ENCODE measurements around the gene ZNF830. TPM values are rescaled to one million over a fixed set of nuclear protein-coding genes. Genes with fewer than 3 reads are reported as not detected.
A peak's percentile ranks its signal among the peaks of the same experiment; 100 is the strongest.

ZNF830 gene
- total and polyA plus RNA-seq, 9 of the 15 experiments (the other 6 are each of a cell fraction or from before 2014, with no cell fraction given): 13.1 to 28.7 (median 21.7) TPM

DNA sequence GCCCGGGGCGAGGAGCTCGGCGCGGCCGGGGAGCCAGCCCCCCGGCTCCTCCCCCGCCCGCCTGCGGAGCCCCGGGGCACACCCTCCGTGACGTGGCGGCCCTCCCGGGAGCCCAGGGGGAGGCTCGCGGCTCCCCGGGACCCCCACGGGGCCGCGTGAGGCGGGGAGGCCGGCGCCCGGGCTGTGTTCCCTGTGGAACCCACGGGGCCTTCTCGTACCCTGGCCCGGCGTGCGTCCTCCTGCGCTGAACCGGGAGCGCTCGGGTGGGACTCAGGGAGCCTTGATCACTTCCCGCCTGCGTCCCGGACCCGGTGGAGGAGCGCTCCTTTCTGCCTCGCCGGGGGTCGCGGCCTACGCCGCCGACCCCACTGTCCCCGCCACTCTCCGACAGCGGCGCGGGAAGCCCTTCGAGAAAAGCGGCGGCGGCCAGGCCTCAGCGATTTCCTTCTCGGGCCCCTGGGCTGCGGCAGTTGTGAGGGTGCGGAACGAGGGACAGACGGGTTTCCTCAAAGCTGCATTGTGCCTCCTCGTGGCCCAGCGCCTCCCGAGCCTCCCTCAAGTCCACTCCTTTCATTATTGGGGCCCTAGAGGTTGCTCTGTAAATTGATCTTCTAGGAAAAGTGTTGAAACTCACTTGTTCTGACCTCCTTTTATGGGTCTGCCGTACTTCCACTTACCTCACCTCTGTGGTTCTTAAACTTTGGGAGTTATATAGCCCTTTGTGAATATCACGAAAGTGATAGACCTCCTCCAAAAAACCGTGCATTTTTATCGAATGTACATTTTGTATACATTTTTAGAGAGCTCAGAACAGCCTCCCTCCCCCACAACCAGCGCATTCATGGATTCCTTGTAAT lies 19.6 kb downstream of the ZNF830 start (continued):
- TF ChIP-seq FOXA3 (CRISPR knock-in tag; conservative IDR thresholded peaks at IDR 0.05 in 1 of 2, IDR thresholded peaks at IDR 0.05 in 1 of 2) (no peak), RBFOX2 (IDR thresholded peaks at IDR 0.05; ENCODE audit: low read depth, low read length) (peak; percentile 96), NFRKB (IDR thresholded peaks at IDR 0.05; ENCODE audit: low read depth) (peak; percentile 90), SRF (CRISPR knock-in tag; IDR thresholded peaks at IDR 0.05) (peak in 1 of 2 experiments; percentile 58; a peak in 1 of 4 replicates), HMGN3 (IDR thresholded peaks at IDR 0.05; ENCODE audit: borderline replicate concordance, extremely low read depth, insufficient read length, low read depth, low read length) (peak; percentile 12), RNF2 (IDR thresholded peaks at IDR 0.05) (peak; percentile 34; the same call in 1 of the 2 replicates), RB1 (IDR thresholded peaks at IDR 0.05; ENCODE audit: low read depth) (peak; percentile 18; the same call in 1 of the 2 replicates), SMAD3 (CRISPR knock-in tag; conservative IDR thresholded peaks at IDR 0.05) (0 out of 2 replicates have a peak, but pooled peaks have one; percentile 13), PHB (CRISPR knock-in tag; IDR thresholded peaks at IDR 0.05) (0 out of 2 replicates have a peak, but pooled peaks have one; percentile 13), SMAD4 (CRISPR knock-in tag; conservative IDR thresholded peaks at IDR 0.05) (0 out of 2 replicates have a peak, but pooled peaks have one; percentile 33)
- TF ChIP-seq, protein P1, sequence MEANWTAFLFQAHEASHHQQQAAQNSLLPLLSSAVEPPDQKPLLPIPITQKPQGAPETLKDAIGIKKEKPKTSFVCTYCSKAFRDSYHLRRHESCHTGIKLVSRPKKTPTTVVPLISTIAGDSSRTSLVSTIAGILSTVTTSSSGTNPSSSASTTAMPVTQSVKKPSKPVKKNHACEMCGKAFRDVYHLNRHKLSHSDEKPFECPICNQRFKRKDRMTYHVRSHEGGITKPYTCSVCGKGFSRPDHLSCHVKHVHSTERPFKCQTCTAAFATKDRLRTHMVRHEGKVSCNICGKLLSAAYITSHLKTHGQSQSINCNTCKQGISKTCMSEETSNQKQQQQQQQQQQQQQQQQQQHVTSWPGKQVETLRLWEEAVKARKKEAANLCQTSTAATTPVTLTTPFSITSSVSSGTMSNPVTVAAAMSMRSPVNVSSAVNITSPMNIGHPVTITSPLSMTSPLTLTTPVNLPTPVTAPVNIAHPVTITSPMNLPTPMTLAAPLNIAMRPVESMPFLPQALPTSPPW (CRISPR knock-in tag; IDR thresholded peaks at IDR 0.05): peak; percentile 85
- TF ChIP-seq, protein P2, sequence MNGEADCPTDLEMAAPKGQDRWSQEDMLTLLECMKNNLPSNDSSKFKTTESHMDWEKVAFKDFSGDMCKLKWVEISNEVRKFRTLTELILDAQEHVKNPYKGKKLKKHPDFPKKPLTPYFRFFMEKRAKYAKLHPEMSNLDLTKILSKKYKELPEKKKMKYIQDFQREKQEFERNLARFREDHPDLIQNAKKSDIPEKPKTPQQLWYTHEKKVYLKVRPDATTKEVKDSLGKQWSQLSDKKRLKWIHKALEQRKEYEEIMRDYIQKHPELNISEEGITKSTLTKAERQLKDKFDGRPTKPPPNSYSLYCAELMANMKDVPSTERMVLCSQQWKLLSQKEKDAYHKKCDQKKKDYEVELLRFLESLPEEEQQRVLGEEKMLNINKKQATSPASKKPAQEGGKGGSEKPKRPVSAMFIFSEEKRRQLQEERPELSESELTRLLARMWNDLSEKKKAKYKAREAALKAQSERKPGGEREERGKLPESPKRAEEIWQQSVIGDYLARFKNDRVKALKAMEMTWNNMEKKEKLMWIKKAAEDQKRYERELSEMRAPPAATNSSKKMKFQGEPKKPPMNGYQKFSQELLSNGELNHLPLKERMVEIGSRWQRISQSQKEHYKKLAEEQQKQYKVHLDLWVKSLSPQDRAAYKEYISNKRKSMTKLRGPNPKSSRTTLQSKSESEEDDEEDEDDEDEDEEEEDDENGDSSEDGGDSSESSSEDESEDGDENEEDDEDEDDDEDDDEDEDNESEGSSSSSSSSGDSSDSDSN (IDR thresholded peaks at IDR 0.05; ENCODE audit: borderline replicate concordance in 1 of 2, low read depth in 2 of 2, low read length in 2 of 2): 0 out of 4 replicates have a peak, but pooled peaks of 1 of the 2 experiments have one; percentile 11
- TF ChIP-seq, protein P3, sequence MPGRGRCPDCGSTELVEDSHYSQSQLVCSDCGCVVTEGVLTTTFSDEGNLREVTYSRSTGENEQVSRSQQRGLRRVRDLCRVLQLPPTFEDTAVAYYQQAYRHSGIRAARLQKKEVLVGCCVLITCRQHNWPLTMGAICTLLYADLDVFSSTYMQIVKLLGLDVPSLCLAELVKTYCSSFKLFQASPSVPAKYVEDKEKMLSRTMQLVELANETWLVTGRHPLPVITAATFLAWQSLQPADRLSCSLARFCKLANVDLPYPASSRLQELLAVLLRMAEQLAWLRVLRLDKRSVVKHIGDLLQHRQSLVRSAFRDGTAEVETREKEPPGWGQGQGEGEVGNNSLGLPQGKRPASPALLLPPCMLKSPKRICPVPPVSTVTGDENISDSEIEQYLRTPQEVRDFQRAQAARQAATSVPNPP (IDR thresholded peaks at IDR 0.05; ENCODE audit: borderline replicate concordance, insufficient read depth, insufficient read length): no peak
- TF ChIP-seq, protein P4, sequence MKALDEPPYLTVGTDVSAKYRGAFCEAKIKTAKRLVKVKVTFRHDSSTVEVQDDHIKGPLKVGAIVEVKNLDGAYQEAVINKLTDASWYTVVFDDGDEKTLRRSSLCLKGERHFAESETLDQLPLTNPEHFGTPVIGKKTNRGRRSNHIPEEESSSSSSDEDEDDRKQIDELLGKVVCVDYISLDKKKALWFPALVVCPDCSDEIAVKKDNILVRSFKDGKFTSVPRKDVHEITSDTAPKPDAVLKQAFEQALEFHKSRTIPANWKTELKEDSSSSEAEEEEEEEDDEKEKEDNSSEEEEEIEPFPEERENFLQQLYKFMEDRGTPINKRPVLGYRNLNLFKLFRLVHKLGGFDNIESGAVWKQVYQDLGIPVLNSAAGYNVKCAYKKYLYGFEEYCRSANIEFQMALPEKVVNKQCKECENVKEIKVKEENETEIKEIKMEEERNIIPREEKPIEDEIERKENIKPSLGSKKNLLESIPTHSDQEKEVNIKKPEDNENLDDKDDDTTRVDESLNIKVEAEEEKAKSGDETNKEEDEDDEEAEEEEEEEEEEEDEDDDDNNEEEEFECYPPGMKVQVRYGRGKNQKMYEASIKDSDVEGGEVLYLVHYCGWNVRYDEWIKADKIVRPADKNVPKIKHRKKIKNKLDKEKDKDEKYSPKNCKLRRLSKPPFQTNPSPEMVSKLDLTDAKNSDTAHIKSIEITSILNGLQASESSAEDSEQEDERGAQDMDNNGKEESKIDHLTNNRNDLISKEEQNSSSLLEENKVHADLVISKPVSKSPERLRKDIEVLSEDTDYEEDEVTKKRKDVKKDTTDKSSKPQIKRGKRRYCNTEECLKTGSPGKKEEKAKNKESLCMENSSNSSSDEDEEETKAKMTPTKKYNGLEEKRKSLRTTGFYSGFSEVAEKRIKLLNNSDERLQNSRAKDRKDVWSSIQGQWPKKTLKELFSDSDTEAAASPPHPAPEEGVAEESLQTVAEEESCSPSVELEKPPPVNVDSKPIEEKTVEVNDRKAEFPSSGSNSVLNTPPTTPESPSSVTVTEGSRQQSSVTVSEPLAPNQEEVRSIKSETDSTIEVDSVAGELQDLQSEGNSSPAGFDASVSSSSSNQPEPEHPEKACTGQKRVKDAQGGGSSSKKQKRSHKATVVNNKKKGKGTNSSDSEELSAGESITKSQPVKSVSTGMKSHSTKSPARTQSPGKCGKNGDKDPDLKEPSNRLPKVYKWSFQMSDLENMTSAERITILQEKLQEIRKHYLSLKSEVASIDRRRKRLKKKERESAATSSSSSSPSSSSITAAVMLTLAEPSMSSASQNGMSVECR (CRISPR knock-in tag; IDR thresholded peaks at IDR 0.05): 0 out of 2 replicates have a peak, but pooled peaks have one; percentile 5
- TF ChIP-seq, protein P5, sequence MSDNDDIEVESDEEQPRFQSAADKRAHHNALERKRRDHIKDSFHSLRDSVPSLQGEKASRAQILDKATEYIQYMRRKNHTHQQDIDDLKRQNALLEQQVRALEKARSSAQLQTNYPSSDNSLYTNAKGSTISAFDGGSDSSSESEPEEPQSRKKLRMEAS (CRISPR knock-in tag; IDR thresholded peaks at IDR 0.05): peak; percentile 38; the same call in 1 of the 2 replicates

Data from K562 (cell line).